ENCODE results near the gene RHEBL1. TPM values are rescaled to one million over a fixed set of nuclear protein-coding genes. Genes with fewer than 3 reads are reported as not detected.
A peak's percentile ranks its signal among the peaks of the same experiment; 100 is the strongest.
"Not testable (repeated sequence)": the region's sequence is repeated elsewhere in the genome, so short reads cannot be mapped to it uniquely, and the experiment has no call there.

The RHEBL1 gene
- total RNA-seq, 1 donor from 2014 or later, result 1.5 TPM

- peaks cover 13% of the 10 kb centered on the region for H3K4me1 ChIP-seq
- intact Hi-C loops (cut with DNase I), result no loop called here
These were observed 1.2 kb upstream of the RHEBL1 start for GRCh38 chr12:49070971-49071370.

DNA sequence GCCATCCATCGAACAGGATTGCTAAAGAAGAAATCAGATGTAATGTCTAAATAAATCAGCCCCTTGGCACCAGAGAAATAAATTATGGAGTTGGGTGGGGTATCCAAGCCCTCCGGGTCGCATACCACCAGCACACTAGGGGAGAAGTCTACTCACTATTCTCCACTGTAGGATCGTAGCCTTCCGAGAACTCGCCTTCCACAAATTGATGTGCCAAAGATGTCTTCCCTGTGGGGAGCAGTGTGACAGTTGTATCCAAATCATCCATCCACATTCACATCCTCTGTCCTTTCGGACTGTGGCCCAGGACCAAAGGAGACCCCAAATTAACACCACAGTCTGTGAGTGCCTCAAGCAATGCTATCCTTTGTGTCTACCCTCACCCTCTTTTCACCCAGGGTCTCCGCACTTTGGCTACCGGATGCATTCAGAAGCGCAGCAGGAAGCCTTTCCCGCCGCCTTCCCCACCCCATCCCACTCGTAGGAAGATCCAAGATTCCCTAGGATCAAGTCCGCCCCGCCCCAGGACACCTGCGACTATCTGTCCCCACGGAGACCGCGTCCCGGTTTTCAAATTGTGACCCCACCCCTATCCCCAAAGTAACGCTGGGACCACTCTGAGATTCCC is 786 bp downstream of the RHEBL1 start:
- no peak for TF ChIP-seq CTCF (IDR thresholded peaks at IDR 0.05)

More at GRCh38 chr12:49070971-49071370, 1.2 kb upstream of the RHEBL1 start:
- TF ChIP-seq CTCF (IDR thresholded peaks at IDR 0.05), result no peak
- DNase-seq (no peak), ATAC-seq (no peak)
- H3K36me3 ChIP-seq, result no peaks in the 10 kb centered on the region
- no peaks in the 10 kb centered on the region for H3K27me3 ChIP-seq (ENCODE audit: low read depth)
- no peak overlapping the region for H3K4me3 ChIP-seq
- no peak overlapping the region for H3K27ac ChIP-seq
- H3K9me3 ChIP-seq, result no peaks in the 10 kb centered on the region

DNA sequence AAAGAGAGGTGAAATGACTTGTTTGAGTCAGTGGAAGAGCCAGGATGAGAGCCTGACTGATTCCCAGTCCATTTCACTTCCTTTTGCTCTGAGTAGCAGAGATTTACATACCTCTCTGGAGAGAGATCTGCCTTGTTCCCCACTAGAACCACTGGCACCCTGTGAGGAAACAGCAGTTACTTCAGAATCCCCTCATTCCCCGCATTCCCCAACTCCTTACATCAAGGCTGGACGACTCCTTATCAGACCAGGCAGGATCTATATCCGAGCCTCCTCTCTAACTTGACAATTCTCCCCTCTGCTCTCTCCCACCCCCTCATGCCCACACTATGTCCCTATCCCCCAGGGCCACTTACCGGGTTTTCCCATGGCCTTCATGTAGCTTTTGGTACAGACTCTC is 3.7 kb downstream of the RHEBL1 start:
- DNase-seq (no peak), ATAC-seq (no peak)
- Histone ChIP-seq H3K36me3 (no peaks in the 10 kb centered on the region), H3K27ac (no peak overlapping the region), H3K4me1 (peaks cover 27% of the 10 kb centered on the region), H3K27me3 (ENCODE audit: low read depth) (no peaks in the 10 kb centered on the region), H3K9me3 (no peaks in the 10 kb centered on the region), H3K4me3 (no peak overlapping the region)
- no peak for TF ChIP-seq CTCF (IDR thresholded peaks at IDR 0.05)
- intact Hi-C loops (cut with DNase I), result no loop called here

More for the DNA sequence above, 786 bp downstream of the RHEBL1 start:
- ATAC-seq (no peak), DNase-seq (no peak)
- Histone ChIP-seq H3K27me3 (ENCODE audit: low read depth) (no peaks in the 10 kb centered on the region), H3K9me3 (no peaks in the 10 kb centered on the region), H3K4me3 (peak overlapping the region; percentile 80), H3K4me1 (peaks cover 17% of the 10 kb centered on the region), H3K36me3 (no peaks in the 10 kb centered on the region), H3K27ac (peak overlapping the region; percentile 83)
- intact Hi-C loops (cut with DNase I), result no loop called here

GRCh38 chr12:49064767-49065152 is 5.0 kb downstream of the RHEBL1 start:
- no peak for TF ChIP-seq CTCF (IDR thresholded peaks at IDR 0.05)
- Histone ChIP-seq H3K27me3 (ENCODE audit: low read depth) (no peaks in the 10 kb centered on the region), H3K4me1 (peaks cover 23% of the 10 kb centered on the region), H3K27ac (no peak overlapping the region), H3K9me3 (no peaks in the 10 kb centered on the region), H3K36me3 (no peaks in the 10 kb centered on the region), H3K4me3 (no peak overlapping the region)
- intact Hi-C loops (cut with DNase I), result no loop called here
- DNase-seq (no peak), ATAC-seq (no peak)

GRCh38 chr12:49061916-49062315 is 7.9 kb downstream of the RHEBL1 start:
- H3K27me3 ChIP-seq (ENCODE audit: low read depth); H3K4me3 ChIP-seq; H3K36me3 ChIP-seq; H3K27ac ChIP-seq; intact Hi-C loops (cut with DNase I); ATAC-seq; DNase-seq; H3K9me3 ChIP-seq: not testable (repeated sequence)
- peaks cover 36% of the 10 kb centered on the region for H3K4me1 ChIP-seq

GRCh38 chr12:49061157-49061650 is 8.6 kb downstream of the RHEBL1 start:
- Histone ChIP-seq H3K4me3 (peak overlapping the region; percentile 95), H3K36me3 (no peaks in the 10 kb centered on the region), H3K27me3 (ENCODE audit: low read depth) (no peaks in the 10 kb centered on the region), H3K4me1 (peaks cover 43% of the 10 kb centered on the region), H3K27ac (peak overlapping the region; percentile 98), H3K9me3 (no peaks in the 10 kb centered on the region)
- ATAC-seq (no peak), DNase-seq (no peak)
- intact Hi-C loops (cut with DNase I), result no loop called here
- TF ChIP-seq CTCF (IDR thresholded peaks at IDR 0.05), result no peak
